Tongue (tissue), 2 donors: ENCODE measurements around the gene RASGEF1B. TPM values are rescaled to one million over a fixed set of nuclear protein-coding genes. Genes with fewer than 3 reads are reported as not detected.

Experiments used
- DNase-seq: peaks from one replicate; pipeline ENCODE4 v3.0.0-alpha.2; 2015
- total RNA-seq: library from RNA; depleted of rRNA; stranded (reverse); fragments of >200 nt; gene quantifications from one replicate; pipeline ENCODE4 v1.2.3, GENCODE V29; 2014

The RASGEF1B gene
- total RNA-seq, 1 donor from 2014 or later, result 17.2 TPM

DNA sequence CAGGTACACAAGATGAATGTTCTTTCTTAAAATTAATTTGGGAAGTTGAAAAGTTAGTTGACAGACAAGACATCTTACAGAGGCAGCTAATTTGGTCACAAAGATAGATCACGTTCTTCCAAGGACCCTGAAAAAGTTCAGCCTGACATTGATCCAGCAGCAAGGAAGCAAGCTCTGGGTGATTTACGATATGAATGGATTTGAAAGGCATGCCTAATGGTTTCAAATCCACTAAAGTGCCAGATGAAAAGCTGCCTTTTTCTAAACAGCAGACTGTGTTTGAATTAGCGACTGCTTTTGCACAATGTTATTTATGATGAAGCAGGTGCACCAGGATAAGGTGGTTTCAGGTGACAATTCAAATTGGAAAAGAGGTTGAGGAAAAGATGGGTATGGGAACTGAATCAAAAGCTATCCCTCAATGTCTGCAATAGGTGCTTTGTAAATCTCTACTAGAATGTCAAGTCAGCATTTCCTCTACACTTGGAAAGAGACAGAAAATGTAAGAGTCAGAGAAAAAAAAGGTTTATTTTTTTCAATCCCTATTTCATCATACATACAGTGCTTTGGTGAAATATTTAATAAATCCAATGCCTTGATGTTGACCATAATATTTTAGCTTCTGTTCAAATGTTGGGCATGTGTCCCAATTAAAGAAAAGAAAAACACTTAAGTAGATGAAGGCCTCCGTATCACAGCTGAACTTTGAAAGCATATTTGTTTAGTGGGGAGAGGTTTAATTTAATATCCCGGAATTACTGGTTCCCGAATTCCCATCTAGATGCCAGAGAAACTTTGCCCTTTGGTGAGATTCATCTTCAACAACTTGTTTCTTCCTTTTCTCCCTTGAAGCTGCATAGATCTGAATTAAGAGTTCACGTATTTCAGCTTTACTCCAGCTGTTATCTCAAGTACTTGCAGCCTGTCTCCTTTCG lies 6.0 kb downstream of the RASGEF1B start:
- DNase-seq, result no peak

DNA sequence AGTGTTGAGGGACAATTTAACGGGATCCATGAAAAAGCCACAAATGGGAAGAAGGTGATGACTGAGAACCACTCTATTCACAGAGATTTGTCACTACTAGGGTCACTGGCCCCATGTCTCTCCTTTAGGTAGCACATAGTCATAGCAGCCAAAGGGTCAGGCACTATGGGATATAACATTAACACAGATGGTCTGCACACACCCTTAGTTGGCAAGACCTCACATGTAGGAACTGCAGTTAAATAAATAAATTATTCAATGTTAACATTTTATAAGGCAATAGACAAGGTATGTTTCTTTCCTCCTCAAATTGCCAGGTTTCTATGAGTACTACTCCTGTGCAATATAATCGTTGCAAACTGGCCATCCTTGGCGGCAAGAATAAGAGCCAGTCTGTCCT lies 10.9 kb downstream of the RASGEF1B start:
- DNase-seq, result no peak

GRCh38 chr4:81460191-81460701 lies 11.5 kb downstream of the RASGEF1B start:
- no peak for DNase-seq

GRCh38 chr4:81459228-81459627 lies 12.5 kb downstream of the RASGEF1B start:
- no peak for DNase-seq

- DNase-seq, result no peak
Observed at GRCh38 chr4:81457921-81458520, 13.7 kb downstream of the RASGEF1B start.

DNA sequence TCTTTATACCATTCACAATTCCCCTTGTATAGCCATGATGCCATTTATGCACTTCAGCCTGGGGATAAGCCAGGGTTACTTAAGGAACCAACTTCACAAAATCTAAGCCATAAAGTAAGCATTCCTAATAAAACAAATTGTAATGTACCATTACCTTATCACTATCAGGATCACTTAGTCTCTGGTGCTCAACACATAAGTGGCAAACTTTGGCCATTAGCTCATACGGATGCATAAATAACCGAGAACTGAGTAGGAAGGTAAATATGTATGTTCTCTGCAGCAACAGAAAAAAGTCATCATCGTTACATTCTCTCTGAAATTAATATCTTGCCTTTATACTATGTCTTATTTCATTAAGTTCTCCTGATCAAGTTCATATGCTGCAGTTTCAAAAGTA lies 14.4 kb downstream of the RASGEF1B start:
- DNase-seq, result no peak

GRCh38 chr4:81455897-81456296 lies 15.8 kb downstream of the RASGEF1B start:
- DNase-seq, result no peak

- no peak for DNase-seq
Observed at GRCh38 chr4:81454948-81455347, 16.8 kb downstream of the RASGEF1B start.

DNA sequence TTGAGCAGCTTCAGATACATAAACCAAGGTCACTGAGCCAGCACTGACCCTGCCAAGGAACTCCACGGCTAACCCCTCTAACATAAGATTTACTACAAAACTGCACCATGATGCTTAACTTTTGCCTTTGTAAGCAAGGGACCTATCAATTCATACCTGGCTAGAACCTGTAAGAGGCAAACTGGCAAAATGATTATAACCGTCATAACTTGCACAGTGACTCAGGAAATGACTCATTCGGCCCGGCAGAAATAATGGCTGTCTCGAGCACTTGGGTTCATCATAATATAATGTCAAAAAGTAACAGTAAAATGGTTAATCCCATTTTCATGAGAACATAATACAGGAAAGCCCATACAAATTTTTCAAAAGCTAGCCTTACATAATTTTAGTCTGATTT lies 17.2 kb downstream of the RASGEF1B start:
- no peak for DNase-seq

- DNase-seq, result no peak
Observed at GRCh38 chr4:81453024-81453423, 18.7 kb downstream of the RASGEF1B start.

- no peak for DNase-seq
Observed at GRCh38 chr4:81452452-81453006, 19.2 kb downstream of the RASGEF1B start.

DNA sequence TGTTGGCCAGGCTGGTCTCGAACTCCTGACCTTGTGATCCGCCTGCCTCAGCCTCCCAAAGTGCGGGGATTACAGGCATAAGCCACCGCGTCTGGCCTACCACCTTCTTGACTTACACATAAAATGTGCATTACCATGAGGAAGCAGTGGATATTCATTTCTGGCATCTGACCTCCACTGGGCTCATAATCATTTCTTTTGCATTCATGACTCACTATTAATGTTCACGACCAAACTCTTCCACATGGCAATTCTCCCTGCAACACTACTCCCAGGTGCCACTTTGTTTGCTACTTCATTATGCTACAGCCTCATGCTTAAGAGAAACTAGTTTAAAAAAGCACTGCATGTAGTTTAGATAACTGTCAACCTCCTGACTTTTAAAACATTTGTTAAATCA lies 22.7 kb downstream of the RASGEF1B start:
- no peak for DNase-seq

GRCh38 chr4:81447566-81448229 lies 24.0 kb downstream of the RASGEF1B start:
- DNase-seq, result no peak

DNA sequence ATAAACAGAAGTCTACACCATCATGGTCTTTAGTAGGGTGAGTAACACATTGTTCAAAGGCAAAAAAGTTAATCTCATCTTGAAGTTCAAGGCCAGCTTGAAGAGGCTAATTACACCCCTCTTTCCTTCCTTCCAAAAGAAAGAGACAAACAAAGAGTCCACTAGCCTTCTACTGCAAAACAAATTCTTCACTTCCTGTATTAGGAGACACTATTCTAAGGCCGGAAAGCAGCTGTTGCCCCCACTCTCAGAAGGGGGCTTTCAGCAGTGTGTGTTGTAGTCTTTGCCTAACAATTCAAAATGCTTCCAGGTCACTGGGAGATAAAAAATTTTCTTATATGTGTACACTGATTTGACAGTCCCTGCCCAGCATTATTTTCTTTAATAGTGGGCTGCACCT lies 25.1 kb downstream of the RASGEF1B start:
- no peak for DNase-seq

GRCh38 chr4:81445196-81445595 lies 26.5 kb downstream of the RASGEF1B start:
- no peak for DNase-seq

DNA sequence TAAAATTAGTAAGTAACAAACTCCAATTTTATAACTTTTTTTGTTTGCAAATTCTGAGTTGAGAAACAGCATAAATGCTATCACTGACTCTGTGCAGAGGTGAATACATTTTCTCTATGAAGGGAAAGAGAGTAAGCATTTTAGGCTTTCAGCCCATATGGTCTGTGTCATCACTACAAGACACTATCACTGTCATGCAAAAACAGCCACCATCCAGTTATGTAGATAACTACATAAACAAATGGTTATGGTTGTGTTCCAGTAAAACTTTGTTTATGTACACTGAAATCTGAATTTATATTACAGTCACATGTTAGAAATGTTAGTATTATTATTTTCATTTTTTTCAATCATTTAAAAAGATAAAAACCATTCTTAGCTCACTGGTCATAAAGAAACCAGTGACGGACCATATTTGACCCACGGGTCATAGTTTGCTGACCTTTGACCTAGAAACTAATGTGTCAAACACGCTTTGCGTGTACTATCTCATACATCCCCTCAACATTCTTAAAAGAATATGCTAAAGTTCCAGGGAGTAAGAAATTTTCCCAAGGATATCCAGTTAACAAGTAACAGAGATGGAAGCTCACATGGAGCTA lies 29.1 kb downstream of the RASGEF1B start:
- no peak for DNase-seq

- no peak for DNase-seq
Observed at GRCh38 chr4:81440949-81441348, 30.8 kb downstream of the RASGEF1B start.

DNA sequence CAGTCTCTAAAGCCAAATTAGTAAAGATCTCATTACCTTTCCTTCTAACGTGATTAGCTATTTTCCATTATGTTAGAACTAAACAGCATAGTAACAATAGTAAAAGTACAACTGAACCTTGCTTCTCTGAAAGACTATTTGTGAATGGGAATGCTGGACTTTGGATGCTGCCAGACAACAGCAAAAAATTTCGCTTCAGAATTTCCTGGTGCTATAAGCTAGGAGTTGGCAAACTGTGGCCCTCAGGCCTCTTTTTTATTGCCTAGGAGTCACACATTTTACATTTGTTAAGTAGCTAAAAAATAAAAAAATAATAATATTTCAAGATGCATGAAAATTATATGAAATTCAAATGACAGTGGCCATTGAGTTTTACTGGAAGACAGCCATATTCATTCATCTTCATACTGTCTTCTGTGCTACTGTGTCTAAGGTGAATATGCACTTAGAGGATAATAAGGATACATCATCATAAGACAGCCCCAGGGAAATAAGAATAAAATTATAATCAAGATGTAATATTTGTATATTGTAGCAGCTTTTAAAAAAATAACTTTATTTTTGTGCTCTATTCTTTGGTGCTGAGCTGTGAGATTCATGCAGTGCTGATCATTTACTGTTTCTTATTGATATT lies 34.6 kb downstream of the RASGEF1B start:
- DNase-seq, result no peak

DNA sequence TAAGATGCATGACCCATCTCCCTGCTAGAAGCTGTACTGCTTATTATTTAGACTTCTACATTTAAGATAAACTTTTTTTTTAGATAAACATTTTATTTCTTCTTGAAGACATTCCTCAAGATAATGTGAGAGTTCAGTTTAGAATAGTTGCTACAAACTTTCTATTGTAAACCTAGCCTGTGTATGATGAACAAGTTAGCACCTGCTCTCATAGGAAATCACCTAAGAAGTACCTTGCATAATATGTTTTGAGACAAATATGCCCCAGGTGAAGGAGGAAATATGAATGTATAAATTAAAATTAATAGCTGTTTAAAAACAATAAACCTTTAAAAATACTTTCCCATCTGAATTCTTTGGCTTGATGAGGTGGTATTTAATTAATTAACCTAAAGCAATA lies 35.6 kb downstream of the RASGEF1B start:
- DNase-seq, result no peak

GRCh38 chr4:81432825-81433224 lies 38.9 kb downstream of the RASGEF1B start:
- DNase-seq, result no peak

DNA sequence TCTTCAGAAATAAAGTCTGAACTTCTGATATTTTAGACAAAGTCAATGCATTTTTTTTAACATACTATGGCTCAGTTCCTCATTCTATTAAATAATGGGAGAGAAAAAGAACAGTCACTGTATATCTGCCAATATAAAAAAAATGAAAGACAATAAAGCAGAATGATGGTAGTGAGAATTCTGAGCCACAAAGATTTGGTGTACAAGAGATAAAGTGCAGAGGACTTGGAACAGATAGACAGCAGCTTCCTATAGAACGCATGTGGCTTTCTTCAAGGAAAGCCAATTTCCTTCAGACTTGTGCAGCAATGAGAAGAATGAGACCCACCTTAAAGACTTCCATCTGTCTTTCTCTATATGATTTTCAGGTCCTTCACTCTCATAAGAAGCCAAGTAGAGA lies 39.7 kb downstream of the RASGEF1B start:
- no peak for DNase-seq

DNA sequence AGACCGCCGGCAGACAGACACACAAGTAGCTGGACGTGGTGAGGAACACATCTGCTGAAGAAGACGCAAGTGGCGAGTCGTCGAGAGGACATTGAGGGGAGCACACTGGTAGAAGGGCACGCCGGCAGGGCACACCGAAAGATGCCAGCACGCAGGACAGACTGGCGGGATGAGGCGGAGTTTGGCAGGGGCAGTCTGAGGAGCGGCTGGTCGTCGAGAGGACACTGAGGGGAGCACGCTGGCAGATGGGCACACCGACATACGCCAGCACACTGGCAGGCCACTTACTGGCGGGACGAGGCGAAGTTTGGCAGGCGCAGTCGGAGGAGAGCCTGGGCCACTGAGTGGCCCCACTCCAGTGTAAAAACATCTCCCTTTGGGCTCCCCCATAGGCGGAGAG lies 42.1 kb downstream of the RASGEF1B start:
- DNase-seq, result no peak
